Measurements from ENCODE around the gene MAPK11.

The MAPK11 gene

GRCh38 chr22:50271519-50271970, 1.4 kb upstream of the MAPK11 start:
- H3K4me3 ChIP-seq (ENCODE audit: low read length) = peak overlapping the region; percentile 45
- peak; percentile 73 for DNase-seq (ENCODE audit: low read depth)
- TF ChIP-seq, protein P1, sequence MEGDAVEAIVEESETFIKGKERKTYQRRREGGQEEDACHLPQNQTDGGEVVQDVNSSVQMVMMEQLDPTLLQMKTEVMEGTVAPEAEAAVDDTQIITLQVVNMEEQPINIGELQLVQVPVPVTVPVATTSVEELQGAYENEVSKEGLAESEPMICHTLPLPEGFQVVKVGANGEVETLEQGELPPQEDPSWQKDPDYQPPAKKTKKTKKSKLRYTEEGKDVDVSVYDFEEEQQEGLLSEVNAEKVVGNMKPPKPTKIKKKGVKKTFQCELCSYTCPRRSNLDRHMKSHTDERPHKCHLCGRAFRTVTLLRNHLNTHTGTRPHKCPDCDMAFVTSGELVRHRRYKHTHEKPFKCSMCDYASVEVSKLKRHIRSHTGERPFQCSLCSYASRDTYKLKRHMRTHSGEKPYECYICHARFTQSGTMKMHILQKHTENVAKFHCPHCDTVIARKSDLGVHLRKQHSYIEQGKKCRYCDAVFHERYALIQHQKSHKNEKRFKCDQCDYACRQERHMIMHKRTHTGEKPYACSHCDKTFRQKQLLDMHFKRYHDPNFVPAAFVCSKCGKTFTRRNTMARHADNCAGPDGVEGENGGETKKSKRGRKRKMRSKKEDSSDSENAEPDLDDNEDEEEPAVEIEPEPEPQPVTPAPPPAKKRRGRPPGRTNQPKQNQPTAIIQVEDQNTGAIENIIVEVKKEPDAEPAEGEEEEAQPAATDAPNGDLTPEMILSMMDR (IDR thresholded peaks at IDR 0.05; ENCODE audit: insufficient read depth, low read depth, low read length, missing control alignments) = no peak

DNA sequence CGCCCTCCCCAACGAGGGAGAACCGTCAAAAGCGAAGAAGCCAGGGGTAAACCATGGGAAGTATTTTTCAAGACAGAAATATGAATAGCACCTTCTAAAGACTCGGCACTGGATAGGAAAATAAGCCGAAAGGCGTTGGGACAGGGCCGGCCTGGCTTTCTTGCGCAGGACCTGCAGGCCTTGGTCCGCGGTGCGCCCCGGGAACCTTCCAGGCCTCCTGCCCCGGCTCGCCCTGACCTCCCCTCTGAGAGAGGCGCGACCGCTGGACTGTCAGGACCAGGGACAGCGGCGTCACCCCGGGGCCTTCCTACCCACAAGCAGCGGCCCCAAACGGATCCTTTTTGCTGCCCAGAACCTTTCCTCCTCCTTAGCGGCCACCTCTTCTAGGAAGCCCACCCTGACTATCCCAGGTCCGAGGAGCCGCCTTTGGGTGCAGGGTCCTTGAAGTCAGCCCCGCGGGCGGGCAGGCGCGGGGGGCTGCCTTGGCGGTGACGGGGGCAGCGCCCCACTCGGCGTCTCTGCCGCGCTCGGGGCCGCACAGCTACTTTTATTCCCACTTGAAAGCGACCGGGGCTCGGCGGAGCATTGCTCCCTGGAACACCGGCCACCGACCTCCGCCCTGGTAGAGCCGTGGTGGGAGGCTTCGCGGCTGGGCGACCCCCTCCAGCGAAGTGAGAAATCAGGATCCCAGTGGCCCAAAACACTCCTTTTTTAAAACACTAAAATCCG, 650 bp upstream of the MAPK11 start:
- peak overlapping the region; percentile 45 for H3K4me3 ChIP-seq (ENCODE audit: low read length)
- TF ChIP-seq, protein P1 (IDR thresholded peaks at IDR 0.05; ENCODE audit: insufficient read depth, low read depth, low read length, missing control alignments) = no peak
- DNase-seq (ENCODE audit: low read depth) = peak; percentile 72

GRCh38 chr22:50269573-50269969, 609 bp downstream of the MAPK11 start:
- DNase-seq (ENCODE audit: low read depth) = no peak
- H3K4me3 ChIP-seq (ENCODE audit: low read length) = peak overlapping the region; percentile 18
- TF ChIP-seq, protein P1 (IDR thresholded peaks at IDR 0.05; ENCODE audit: insufficient read depth, low read depth, low read length, missing control alignments) = no peak

DNA sequence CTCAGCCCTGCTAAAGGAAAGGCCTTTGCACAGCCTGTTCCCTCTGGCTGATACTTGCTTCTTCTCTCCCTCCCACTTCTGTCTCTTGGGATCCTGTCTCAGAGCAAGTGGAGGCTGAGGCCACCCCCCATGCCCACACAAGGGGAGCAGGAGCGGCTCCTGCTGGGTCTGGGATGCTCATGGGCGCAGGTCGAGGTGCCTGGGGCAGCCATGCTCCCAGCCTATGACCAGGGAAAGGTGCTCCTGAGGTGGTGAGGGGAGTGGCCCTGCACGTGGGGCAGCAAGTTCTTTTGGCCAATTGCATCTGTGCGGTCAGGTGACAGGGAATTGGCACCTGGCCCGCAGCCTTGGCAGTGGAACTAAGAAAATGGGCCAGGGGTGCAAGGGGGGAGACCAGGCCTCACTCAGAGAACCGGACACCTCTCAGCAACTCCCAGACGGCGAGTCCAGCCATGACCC, 1.5 kb downstream of the MAPK11 start:
- peak; percentile 55 for DNase-seq (ENCODE audit: low read depth)
- H3K4me3 ChIP-seq (ENCODE audit: low read length) = no peak overlapping the region
- TF ChIP-seq, protein P1 (IDR thresholded peaks at IDR 0.05; ENCODE audit: insufficient read depth, low read depth, low read length, missing control alignments) = no peak

GRCh38 chr22:50267591-50268390, 2.4 kb downstream of the MAPK11 start:
- peak; percentile 80 for DNase-seq (ENCODE audit: low read depth)
- peak overlapping the region; percentile 13 for H3K4me3 ChIP-seq (ENCODE audit: low read length)
- TF ChIP-seq, protein P1 (IDR thresholded peaks at IDR 0.05; ENCODE audit: insufficient read depth, low read depth, low read length, missing control alignments) = no peak

DNA sequence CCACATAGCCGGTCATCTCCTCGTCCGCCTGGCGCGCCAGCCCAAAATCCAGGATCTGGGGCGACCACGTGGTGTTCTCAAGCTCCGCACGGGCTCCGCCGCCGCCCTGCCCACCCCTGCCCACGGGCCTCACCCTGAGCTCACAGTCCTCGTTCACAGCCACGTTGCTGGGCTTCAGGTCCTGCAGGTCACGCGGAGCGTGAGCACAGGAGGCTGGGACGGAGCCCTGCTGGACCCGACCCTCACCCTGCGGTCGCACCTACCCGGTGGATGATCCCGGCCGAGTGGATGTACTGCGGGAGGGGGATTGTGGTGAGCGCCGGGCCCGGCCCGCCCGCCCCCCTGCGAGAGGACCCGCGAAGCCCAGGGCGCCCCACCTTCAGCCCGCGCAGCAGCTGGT, 3.2 kb downstream of the MAPK11 start:
- DNase-seq (ENCODE audit: low read depth) = no peak
- TF ChIP-seq, protein P1 (IDR thresholded peaks at IDR 0.05; ENCODE audit: insufficient read depth, low read depth, low read length, missing control alignments) = no peak
- no peak overlapping the region for H3K4me3 ChIP-seq (ENCODE audit: low read length)
